NCI-H1417 (cell line): ENCODE measurements around the gene KPNA3.

Experiments used
- DNase-seq, 3 experiments: peaks; one replicate each; lab custom pipeline; 2025; lab: John Stamatoyannopoulos, UW

Gene KPNA3

DNA sequence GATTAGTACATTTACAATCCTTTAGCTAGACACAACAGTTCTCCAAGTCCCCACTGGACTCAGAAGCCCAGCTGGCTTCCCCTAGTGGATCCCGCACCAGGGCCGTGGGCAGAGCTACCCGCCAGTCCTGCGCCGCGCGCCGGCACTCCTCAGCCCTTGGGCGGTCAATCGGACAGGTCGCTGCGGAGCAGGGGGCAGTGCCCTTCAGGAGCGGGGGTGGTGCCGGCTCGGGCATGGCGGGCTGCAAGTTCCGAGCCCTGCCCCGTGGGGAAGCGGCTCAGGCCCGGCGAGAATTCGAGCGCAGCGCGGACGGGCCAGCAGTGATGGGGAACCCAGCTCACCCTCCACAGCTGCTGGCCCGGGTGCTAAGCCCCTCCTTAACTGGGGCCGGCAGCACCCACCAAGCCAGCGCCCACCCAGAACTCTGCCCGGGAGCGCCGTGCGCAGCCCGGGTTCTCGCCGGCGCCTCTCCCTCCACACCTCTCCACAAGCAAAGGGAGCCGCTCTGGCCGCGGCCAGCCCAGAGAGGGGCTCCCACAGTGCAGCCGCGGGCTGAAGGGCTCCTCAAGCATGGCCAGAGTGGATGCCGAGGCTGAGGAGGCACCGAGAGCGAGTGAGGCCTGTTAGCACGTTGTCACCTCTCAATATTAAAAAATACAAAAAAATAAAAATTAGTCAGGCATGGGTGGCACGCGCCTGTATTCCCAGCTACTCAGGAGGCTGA, 114.1 kb downstream of the KPNA3 start:
- no peak for DNase-seq

GRCh38 chr13:49676581-49677298, 115.7 kb downstream of the KPNA3 start:
- DNase-seq: no peak

DNA sequence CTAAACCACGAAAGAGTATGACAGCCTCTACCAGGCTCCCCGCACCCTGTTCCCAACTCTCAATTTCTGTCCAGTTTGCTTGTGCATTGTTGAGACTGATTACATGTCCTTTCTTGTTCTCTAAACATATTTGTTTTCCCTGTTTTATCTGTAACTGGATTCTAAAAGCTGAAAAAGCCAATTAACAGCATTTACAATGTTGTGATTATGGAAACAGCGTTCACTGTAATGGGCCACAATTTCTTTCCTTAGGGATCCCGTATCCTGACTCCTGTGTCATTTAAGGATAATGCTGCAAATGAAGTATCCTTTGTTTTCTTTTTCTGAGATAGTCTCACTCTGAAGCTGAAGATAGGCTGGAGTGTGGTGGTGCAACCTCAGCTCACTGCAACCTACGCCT, 121.7 kb downstream of the KPNA3 start:
- DNase-seq: no peak

DNA sequence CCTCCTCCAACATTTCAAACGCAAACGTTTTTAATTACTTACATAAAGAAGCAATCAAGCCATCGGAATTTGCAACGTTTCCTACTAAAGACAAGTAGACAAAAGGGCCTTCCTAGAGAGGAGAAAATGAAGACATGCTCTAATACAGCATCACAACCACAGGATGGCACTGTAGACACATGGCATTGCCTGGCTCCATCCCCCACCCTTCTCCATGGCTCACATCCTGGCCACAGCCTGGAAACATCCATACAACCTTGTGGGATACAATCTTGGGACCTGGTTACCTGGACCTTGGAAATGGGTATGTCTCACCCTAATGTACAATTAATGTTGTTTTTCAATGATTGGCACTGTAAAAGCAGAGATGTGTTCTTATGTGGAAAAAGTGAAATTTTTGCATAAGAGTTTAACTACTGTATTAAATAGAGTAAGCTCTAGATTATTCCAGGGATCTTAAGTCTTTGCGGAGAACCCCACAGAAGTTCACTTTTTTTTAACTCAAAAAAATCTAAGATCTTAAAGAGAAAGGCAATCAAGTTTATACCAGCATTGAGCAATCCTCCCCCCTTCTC, 122.7 kb downstream of the KPNA3 start:
- DNase-seq: peak; percentile 60 to 92 (median 71)

GRCh38 chr13:49667773-49668172, 124.7 kb downstream of the KPNA3 start:
- DNase-seq: no peak

GRCh38 chr13:49664606-49665005, 127.9 kb downstream of the KPNA3 start:
- no peak for DNase-seq

GRCh38 chr13:49657241-49657641, 135.2 kb downstream of the KPNA3 start:
- DNase-seq: no peak

- DNase-seq: no peak
These were observed 136.6 kb downstream of the KPNA3 start for GRCh38 chr13:49655906-49656305.

DNA sequence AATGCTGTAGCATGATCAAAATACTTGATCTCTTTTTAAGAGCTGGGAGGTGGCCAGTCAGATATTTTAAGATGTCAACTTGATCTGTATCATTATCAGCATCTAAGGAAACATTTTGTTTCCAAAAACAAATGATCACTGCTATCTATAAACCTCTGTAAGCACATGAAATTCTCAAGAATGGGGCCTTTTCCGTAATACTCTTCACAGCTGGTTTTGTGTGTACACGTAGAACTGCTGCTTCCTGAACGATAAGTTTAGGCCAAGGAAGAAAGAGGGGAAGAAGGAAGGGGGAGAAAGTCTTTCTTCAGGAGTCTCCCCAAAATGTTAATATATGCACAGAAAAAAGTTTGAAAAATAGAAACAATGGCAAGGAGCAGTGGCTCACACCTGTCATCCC, 138.5 kb downstream of the KPNA3 start:
- DNase-seq: no peak

DNA sequence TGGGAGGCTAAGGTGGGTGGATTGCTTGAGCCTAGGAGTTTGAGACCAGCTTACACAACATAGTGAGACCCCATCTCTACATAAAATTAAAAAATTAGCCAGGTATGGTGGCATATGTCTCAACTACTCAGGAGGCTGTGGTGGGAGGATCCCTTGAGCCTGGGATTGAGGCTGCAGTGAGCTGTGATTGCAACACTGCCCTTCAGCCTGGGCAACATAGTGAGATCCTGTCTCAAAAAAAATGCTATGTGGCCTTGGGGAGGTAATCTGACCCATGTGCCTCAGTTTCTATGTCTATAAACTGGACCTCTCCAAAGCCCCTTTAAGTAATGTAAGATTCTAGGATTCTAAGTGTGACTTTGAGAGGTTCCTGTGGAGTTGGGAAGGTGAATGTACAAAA, 139.0 kb downstream of the KPNA3 start:
- no peak for DNase-seq

DNA sequence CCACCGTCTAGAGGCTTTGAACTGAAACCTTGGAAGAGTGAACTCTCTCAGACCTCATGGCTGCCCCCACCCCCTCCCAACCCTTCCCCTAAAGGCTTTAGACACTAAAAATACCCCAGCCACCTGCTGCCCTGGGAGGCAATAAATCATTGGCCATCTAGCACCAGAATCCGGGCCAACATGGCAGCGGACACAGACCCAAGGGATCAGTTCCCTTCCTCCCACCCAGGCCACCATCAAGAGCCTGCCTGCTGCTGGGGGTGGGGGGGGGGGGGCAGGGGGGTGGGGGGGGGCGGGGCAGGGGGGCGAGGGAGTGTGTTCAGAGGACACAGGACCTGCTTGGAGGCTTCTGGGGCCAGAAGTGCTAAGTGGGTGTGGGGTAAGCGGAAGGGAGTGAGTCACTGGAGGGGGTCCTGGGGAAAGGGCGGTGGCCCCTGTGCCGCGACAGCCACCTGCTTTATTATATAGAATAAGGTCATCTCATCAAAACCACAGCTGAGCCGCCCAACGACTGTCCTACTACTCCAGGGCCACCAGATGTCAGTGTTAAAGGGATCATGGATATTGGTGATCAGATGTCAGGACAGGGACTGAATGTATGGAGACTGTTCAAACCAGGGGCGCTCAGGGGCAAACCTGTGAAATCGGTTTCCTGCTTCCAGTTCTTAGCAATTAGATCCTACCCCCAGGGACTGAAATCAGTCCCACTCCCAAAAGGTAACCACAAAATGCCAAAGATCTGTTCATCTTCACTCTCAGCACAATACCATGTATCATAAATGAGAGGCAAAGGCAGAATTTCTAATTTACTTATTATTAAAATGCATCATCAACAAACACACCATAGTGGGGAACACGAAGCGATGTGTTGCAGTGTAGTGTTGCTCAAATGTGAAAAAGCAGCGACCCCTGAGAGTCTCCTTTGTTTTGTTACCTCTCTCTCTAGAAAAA, 139.9 kb downstream of the KPNA3 start:
- DNase-seq: peak; percentile 36 to 77 (median 62)

GRCh38 chr13:49651570-49652354, 140.7 kb downstream of the KPNA3 start:
- no peak for DNase-seq

DNA sequence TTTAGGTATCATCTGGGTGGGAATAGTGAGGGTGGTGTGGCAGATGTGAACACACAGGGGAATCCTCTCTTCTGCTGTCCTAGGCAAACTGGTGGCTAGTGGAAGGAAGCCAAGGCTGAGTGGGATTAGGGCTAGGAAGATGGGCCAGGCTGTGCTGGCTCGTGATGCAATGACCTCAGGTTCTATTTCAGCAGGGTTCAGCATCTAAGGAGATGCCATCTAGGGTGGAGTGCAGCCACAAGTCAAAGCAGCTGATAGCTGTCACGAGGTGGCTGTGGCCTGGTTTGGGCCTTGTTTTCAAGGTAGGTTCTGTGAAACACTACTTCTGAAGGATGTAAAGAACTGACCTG, 142.5 kb downstream of the KPNA3 start:
- no peak for DNase-seq
